HCT116 (cell line): Measurements from ENCODE around the gene ZNF544. TPM values are rescaled to one million over a fixed set of nuclear protein-coding genes. Genes with fewer than 3 reads are reported as not detected.
"Not testable (repeated sequence)": the region's sequence is repeated elsewhere in the genome, so short reads cannot be mapped to it uniquely, and the experiment has no call there.

ENCODE experiments used
- ATAC-seq: fragments of 200-7000 bp; cut with Tn5 transposase; 2 replicates; pipeline ENCODE4 v1.9.1; 2020; ENCODE audit warnings: mild to moderate bottlenecking, moderate library complexity
- BruUV-seq: library from RNA; stranded (reverse); fragments of 400-500 nt; replicated peaks from 2 replicates; lab custom pipeline; 2021; lab: Mats Ljungman, UMichigan
- CTCF ChIA-PET: fragments of 300-600 bp; sonication (Branson Sonifier 250); formaldehyde crosslinking; loops from one replicate; lab custom pipeline; 2021; ENCODE audit warnings: antibody characterized with exemption; lab: Charles Lee
- POLR2A ChIA-PET: fragments of 300-600, 350-600 bp; sonication (Branson Sonifier 250); formaldehyde crosslinking; loops from one replicate; lab custom pipeline; 2021; ENCODE audit warnings: antibody characterized with exemption; lab: Charles Lee
- RAD21 ChIA-PET, 2 experiments: fragments of 300-600 bp; sonication (Branson Sonifier 250); formaldehyde crosslinking; loops; one replicate each; lab custom pipeline; 2023; ENCODE audit warnings: low total read pairs in 2 of 2; ENCODE audit not compliant: uncharacterized antibody in 2 of 2, unreplicated experiment in 2 of 2, low non-redundant PET in 1 of 2; lab: Charles Lee
- DNase-seq: peaks from one replicate; pipeline ENCODE4 v3.0.0-alpha.2; 2010; ENCODE audit warnings: low read depth, low spot score
- H2AFZ ChIP-seq: fragments of 200-600 bp; shearing (Covaris generic), sonication (generic); 2 replicates; pipeline ENCODE4 v1.6.1; 2017; ENCODE audit warnings: low read depth, mixed run types, mixed read lengths, antibody characterized with exemption, low read length; ENCODE audit not compliant: poor library complexity, severe bottlenecking
- H3K27ac ChIP-seq: 2 replicates; pipeline ENCODE4 v1.5.1; 2012; ENCODE audit warnings: low read depth, low read length
- H3K27me3 ChIP-seq: fragments of 200-600 bp; sonication (generic); 2 replicates; pipeline ENCODE4 v1.6.1; 2016; ENCODE audit warnings: mixed run types, low read length, mixed read lengths; ENCODE audit not compliant: insufficient read depth
- H3K36me3 ChIP-seq, 2 experiments: fragments of 200-500 bp in 1 of 2; fragments of 200-600 bp in 1 of 2; sonication (Bioruptor generic) in 1 of 2; sonication (generic) in 1 of 2; 2 replicates each; pipeline versions ENCODE4 v1.5.1 to v1.6.1; 2014 to 2016; ENCODE audit warnings: low read length in 2 of 2, inconsistent platforms in 1 of 2, mixed read lengths in 1 of 2, mixed run types in 1 of 2; ENCODE audit not compliant: insufficient read depth in 2 of 2, control insufficient read depth in 1 of 2
- H3K4me1 ChIP-seq, 2 experiments: fragments of 200-600 bp in 1 of 2; sonication (generic) in 1 of 2; 2 replicates each; pipeline versions ENCODE4 v1.5.1 to v1.6.1; 2012 to 2017; ENCODE audit warnings: low read length in 2 of 2, inconsistent platforms in 1 of 2, mild to moderate bottlenecking in 1 of 2, mixed read lengths in 1 of 2, mixed run types in 1 of 2, moderate library complexity in 1 of 2; ENCODE audit not compliant: insufficient read depth in 2 of 2, control insufficient read depth in 1 of 2
- H3K4me2 ChIP-seq: fragments of 200-600 bp; sonication (generic); 2 replicates; pipeline ENCODE4 v1.6.1; 2017; ENCODE audit warnings: mixed run types, low read length, mixed read lengths
- H3K4me3 ChIP-seq, 2 experiments: fragments of 200-600 bp in 1 of 2; sonication (generic) in 1 of 2; replicated peaks in 1 of 2; 2 replicates each; pipeline ENCODE4 v1.5.1; 2011 to 2016; ENCODE audit warnings: low read length in 2 of 2, control low read depth in 1 of 2, low read depth in 1 of 2, mild to moderate bottlenecking in 1 of 2, mixed read lengths in 1 of 2, mixed run types in 1 of 2
- H3K79me2 ChIP-seq: fragments of 200-600 bp; sonication (generic); 2 replicates; pipeline ENCODE4 v1.6.1; 2017; ENCODE audit warnings: mild to moderate bottlenecking, mixed run types, low read length, moderate library complexity, mixed read lengths; ENCODE audit not compliant: insufficient read depth
- H3K9ac ChIP-seq: fragments of 200-600 bp; sonication (generic); 2 replicates; pipeline ENCODE4 v1.6.1; 2016; ENCODE audit warnings: low read length, mixed read lengths
- H3K9me2 ChIP-seq: fragments of 200-600 bp; sonication (generic), shearing (Covaris generic); 2 replicates; pipeline ENCODE4 v1.6.1; 2017; ENCODE audit warnings: mixed run types, mild to moderate bottlenecking, moderate library complexity; ENCODE audit not compliant: insufficient read depth
- H3K9me3 ChIP-seq, 2 experiments: fragments of 200-500 bp in 1 of 2; fragments of 200-600 bp in 1 of 2; sonication (Bioruptor generic) in 1 of 2; sonication (generic) in 1 of 2; 2 replicates each; pipeline ENCODE4 v1.6.1; 2014 to 2017; ENCODE audit warnings: low read length in 2 of 2, mixed read lengths in 2 of 2, inconsistent platforms in 1 of 2, low read depth in 1 of 2, mild to moderate bottlenecking in 1 of 2, mixed run types in 1 of 2, moderate library complexity in 1 of 2; ENCODE audit not compliant: control insufficient read depth in 1 of 2, insufficient read depth in 1 of 2
- H4K20me1 ChIP-seq: fragments of 200-600 bp; sonication (generic), shearing (Covaris generic); 2 replicates; pipeline ENCODE4 v1.6.1; 2017; ENCODE audit warnings: mixed run types, mild to moderate bottlenecking, moderate library complexity; ENCODE audit not compliant: insufficient read depth
- CBX3 ChIP-seq: IDR thresholded peaks from 2 replicates; pipeline ENCODE4 v1.6.1; 2012; ENCODE audit warnings: low read depth
- ELF1 ChIP-seq: IDR thresholded peaks from 2 replicates; pipeline ENCODE4 v1.6.1; 2012; ENCODE audit warnings: low read depth, borderline replicate concordance
- EZH2 ChIP-seq: fragments of 200-600 bp; sonication (generic); IDR thresholded peaks from 2 replicates; pipeline ENCODE4 v1.6.1; 2017; ENCODE audit warnings: antibody characterized with exemption, mixed run types
- FOSL1 ChIP-seq: IDR thresholded peaks from 2 replicates; pipeline ENCODE4 v1.6.1; 2012; ENCODE audit warnings: low read depth
- YY1 ChIP-seq: IDR thresholded peaks from 2 replicates; pipeline ENCODE4 v1.6.1; 2011; ENCODE audit warnings: low read length, low read depth, moderate library complexity, mild to moderate bottlenecking; ENCODE audit not compliant: insufficient replicate concordance; ENCODE audit errors: extremely low read depth
- ZFX ChIP-seq: fragments of 450-650 bp; IDR thresholded peaks from 2 replicates; pipeline ENCODE4 v1.6.1; 2017
- intact Hi-C: fragments of 100-400 bp; cut with micrococcal nuclease; formaldehyde crosslinking; loops from 2 replicates; pipeline ENCODE4 v1.10.0; 2022
- total RNA-seq: library from RNA; stranded (reverse); gene quantifications from one replicate; pipeline ENCODE4 v1.2.1, GENCODE V29; 2021; ENCODE audit not compliant: unreplicated experiment
- TF ChIP-seq, protein P1 (sequence below): IDR thresholded peaks from 2 replicates; pipeline ENCODE4 v1.6.1; 2012
- TF ChIP-seq, protein P2 (sequence below): IDR thresholded peaks from 2 replicates; pipeline ENCODE4 v1.6.1; 2012

Gene ZNF544
- total RNA-seq, 1 experiment from 2014 or later: 46.3 TPM

DNA sequence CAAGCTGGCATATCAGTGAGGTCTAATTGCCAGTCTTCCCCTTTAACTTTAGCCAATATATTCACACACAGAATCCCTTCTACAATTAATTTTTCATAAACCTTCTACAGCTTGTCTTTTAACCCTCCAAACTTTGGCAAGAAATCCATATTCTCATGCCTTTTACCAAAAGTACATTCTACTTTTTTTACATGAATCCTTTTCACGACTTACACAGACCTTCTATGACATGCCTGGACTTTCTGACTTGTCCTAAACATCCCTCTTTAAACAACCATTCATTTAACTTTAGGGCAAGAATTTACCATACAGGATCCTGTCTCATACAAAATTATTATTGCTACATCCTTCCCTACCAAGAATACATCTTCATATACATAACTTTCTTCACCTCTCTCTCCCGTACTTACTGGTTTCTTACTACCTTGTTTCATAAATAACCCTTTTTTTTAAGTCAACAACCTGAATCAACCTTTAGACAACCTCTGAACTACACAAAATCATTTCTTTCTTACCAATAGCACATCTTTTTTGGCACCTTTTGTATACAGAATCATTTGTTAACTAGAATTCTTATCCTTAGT, 23.5 kb downstream of the ZNF544 start:
- H3K4me1 ChIP-seq: no peaks in the 10 kb centered on the region
- no peak for TF ChIP-seq YY1
- no peak for TF ChIP-seq ELF1
- TF ChIP-seq EZH2: no peak
- TF ChIP-seq, protein P1, sequence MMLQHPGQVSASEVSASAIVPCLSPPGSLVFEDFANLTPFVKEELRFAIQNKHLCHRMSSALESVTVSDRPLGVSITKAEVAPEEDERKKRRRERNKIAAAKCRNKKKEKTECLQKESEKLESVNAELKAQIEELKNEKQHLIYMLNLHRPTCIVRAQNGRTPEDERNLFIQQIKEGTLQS: no peak
- TF ChIP-seq CBX3: peak; percentile 64; the same call in 1 of the 2 replicates
- TF ChIP-seq, protein P2, sequence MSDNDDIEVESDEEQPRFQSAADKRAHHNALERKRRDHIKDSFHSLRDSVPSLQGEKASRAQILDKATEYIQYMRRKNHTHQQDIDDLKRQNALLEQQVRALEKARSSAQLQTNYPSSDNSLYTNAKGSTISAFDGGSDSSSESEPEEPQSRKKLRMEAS: no peak
- no peak for TF ChIP-seq ZFX
- no peak for TF ChIP-seq FOSL1
- no peak overlapping the region for H3K4me3 ChIP-seq
- ChIA-PET RAD21 (no interaction called here), POLR2A (no interaction called here), CTCF (no interaction called here)
- no peak for DNase-seq
- no peaks in the 10 kb centered on the region for H3K9me2 ChIP-seq
- no peaks in the 10 kb centered on the region for H4K20me1 ChIP-seq
- H2AFZ ChIP-seq: no peak overlapping the region
- no TSS peak for BruUV-seq
- intact Hi-C loops: no loop called here
- no peak overlapping the region for H3K9ac ChIP-seq
- H3K9me3 ChIP-seq: peaks cover 44 to 70% of the 10 kb centered on the region in 2 experiments; a peak in 3 of 4 replicates
- H3K27me3 ChIP-seq: no peaks in the 10 kb centered on the region
- H3K36me3 ChIP-seq: peaks cover 59 to 90% of the 10 kb centered on the region in 2 experiments
- ATAC-seq: no peak
- no peaks in the 10 kb centered on the region; the same call in 1 of the 2 replicates for H3K79me2 ChIP-seq
- H3K27ac ChIP-seq: no peak overlapping the region
- no peak overlapping the region for H3K4me2 ChIP-seq

DNA sequence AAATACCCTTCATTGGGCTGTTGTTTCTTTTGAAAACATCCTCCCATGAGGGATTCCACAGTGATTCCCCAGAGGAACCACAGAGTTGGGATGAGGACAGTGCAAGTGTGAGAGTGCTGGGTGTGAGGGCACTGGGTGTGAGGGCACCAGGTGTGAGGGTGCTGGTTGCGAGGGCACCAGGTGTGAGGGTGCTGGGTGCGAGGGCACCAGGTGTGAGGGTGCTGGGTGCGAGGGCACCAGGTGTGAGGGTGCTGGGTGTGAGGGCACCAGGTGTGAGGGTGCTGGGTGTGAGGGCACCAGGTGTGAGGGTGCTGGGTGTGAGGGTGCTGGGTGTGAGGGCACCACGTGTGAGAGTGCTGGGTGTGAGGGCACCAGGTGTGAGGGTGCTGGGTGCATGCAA, 29.5 kb downstream of the ZNF544 start:
- H3K4me3 ChIP-seq, H3K27ac ChIP-seq, ATAC-seq, H3K79me2 ChIP-seq, H3K9ac ChIP-seq, H3K4me1 ChIP-seq, BruUV-seq, H4K20me1 ChIP-seq, H3K9me2 ChIP-seq, CTCF ChIA-PET, DNase-seq, H2AFZ ChIP-seq, H3K27me3 ChIP-seq, RAD21 ChIA-PET, intact Hi-C loops, POLR2A ChIA-PET, H3K4me2 ChIP-seq: not testable (repeated sequence)
- peaks cover 65 to 86% of the 10 kb centered on the region in 2 experiments; a peak in 3 of 4 replicates for H3K9me3 ChIP-seq
- H3K36me3 ChIP-seq: peaks cover 29 to 82% of the 10 kb centered on the region in 2 experiments
